Tibial nerve (tissue), 4 donors: ENCODE results near the gene DLG1.

Source experiments
- CTCF ChIP-seq, 5 experiments: fragments of 200-600 bp in 3 of 5; fragments of 450-650 bp in 2 of 5; sonication (generic) in 3 of 5; IDR thresholded peaks; one replicate each; pipeline ENCODE4 v1.5.1; 2016 to 2019; ENCODE audit warnings: antibody characterized with exemption in 5 of 5, mild to moderate bottlenecking in 3 of 5, moderate library complexity in 2 of 5
- EP300 ChIP-seq, 2 donors: sonication (generic); formaldehyde crosslinking; IDR thresholded peaks; one replicate each; pipeline ENCODE4 v1.6.1; 2017; ENCODE audit warnings: antibody characterized with exemption in 2 of 2, mild to moderate bottlenecking in 1 of 2
- POLR2A ChIP-seq, 2 donors: fragments of 450-650 bp; IDR thresholded peaks; one replicate each; pipeline ENCODE4 v1.6.1; 2017; ENCODE audit warnings: antibody characterized with exemption in 2 of 2, mild to moderate bottlenecking in 2 of 2, moderate library complexity in 2 of 2

GRCh38 chr3:197289726-197290125 is 8.7 kb downstream of the DLG1 start:
- no peak for TF ChIP-seq EP300 (IDR thresholded peaks at IDR 0.05)
- no peak for TF ChIP-seq POLR2A (IDR thresholded peaks at IDR 0.05)
- no peak for TF ChIP-seq CTCF (IDR thresholded peaks at IDR 0.05)
